Loucy (cell line): Measurements from ENCODE around the gene TNNI3K.

Experiments
- H2AFZ ChIP-seq: fragments of 200-600 bp; sonication (generic); 2 replicates; pipeline ENCODE4 v1.6.0; 2016; ENCODE audit warnings: antibody characterized with exemption, mild to moderate bottlenecking, low read length, moderate library complexity
- H3F3A ChIP-seq: fragments of 200-600 bp; 2 replicates; pipeline ENCODE4 v1.6.0; 2016; ENCODE audit warnings: antibody characterized with exemption, low read depth, mild to moderate bottlenecking
- H3K27me3 ChIP-seq: fragments of 200-600 bp; sonication (generic); 2 replicates; pipeline ENCODE4 v1.6.1; 2014; ENCODE audit warnings: low read length, mild to moderate bottlenecking; ENCODE audit not compliant: insufficient read depth, poor library complexity, severe bottlenecking
- H3K36me3 ChIP-seq: fragments of 200-600 bp; sonication (generic); 2 replicates; pipeline ENCODE4 v1.6.1; 2016; ENCODE audit warnings: low read length; ENCODE audit not compliant: insufficient read depth
- H3K4me1 ChIP-seq: fragments of 200-600 bp; sonication (generic); 2 replicates; pipeline ENCODE4 v1.5.1; 2014; ENCODE audit warnings: low read length, mild to moderate bottlenecking; ENCODE audit not compliant: insufficient read depth, poor library complexity, severe bottlenecking
- H3K4me2 ChIP-seq: fragments of 200-600 bp; sonication (generic); 2 replicates; pipeline ENCODE4 v1.6.0; 2014; ENCODE audit warnings: antibody characterized with exemption, low read length, low read depth, mild to moderate bottlenecking; ENCODE audit not compliant: poor library complexity, severe bottlenecking
- H3K4me3 ChIP-seq: fragments of 200-600 bp; sonication (generic); 2 replicates; pipeline ENCODE4 v1.5.1; 2014; ENCODE audit warnings: low read length, mild to moderate bottlenecking, mixed read lengths; ENCODE audit not compliant: poor library complexity, severe bottlenecking
- H3K79me2 ChIP-seq: fragments of 200-600 bp; sonication (generic); 2 replicates; pipeline ENCODE4 v1.6.1; 2014; ENCODE audit warnings: low read length; ENCODE audit not compliant: insufficient read depth
- H3K9ac ChIP-seq: fragments of 200-600 bp; sonication (generic); 2 replicates; pipeline ENCODE4 v1.6.0; 2014; ENCODE audit warnings: mild to moderate bottlenecking, low read depth, low read length, moderate library complexity; ENCODE audit not compliant: poor library complexity, severe bottlenecking
- H3K9me2 ChIP-seq: fragments of 200-600 bp; sonication (generic); replicated peaks from 2 replicates; pipeline ENCODE4 v1.6.1; 2016; ENCODE audit warnings: low read depth, low read length, mixed read lengths
- H3K9me3 ChIP-seq: fragments of 200-600 bp; sonication (generic); 2 replicates; pipeline ENCODE4 v1.6.1; 2014; ENCODE audit warnings: mild to moderate bottlenecking, antibody characterized with exemption, low read length, low read depth; ENCODE audit not compliant: insufficient read depth
- H4K20me1 ChIP-seq: fragments of 200-600 bp; sonication (generic); 2 replicates; pipeline ENCODE4 v1.6.0; 2014; ENCODE audit warnings: antibody characterized with exemption, low read length, mild to moderate bottlenecking; ENCODE audit not compliant: insufficient read depth, poor library complexity, severe bottlenecking
- EZH2phosphoT487 ChIP-seq: fragments of 200-600 bp; IDR thresholded peaks from 2 replicates; pipeline ENCODE4 v1.6.1; 2018; ENCODE audit warnings: antibody characterized with exemption, mild to moderate bottlenecking, moderate library complexity, borderline replicate concordance
- TF ChIP-seq, protein P1 (sequence below): fragments of 200-600 bp; sonication (generic); conservative IDR thresholded peaks from 2 replicates; pipeline ENCODE4 v1.5.1; 2014; ENCODE audit warnings: mild to moderate bottlenecking, antibody characterized with exemption, low read length

The TNNI3K gene, protein sequence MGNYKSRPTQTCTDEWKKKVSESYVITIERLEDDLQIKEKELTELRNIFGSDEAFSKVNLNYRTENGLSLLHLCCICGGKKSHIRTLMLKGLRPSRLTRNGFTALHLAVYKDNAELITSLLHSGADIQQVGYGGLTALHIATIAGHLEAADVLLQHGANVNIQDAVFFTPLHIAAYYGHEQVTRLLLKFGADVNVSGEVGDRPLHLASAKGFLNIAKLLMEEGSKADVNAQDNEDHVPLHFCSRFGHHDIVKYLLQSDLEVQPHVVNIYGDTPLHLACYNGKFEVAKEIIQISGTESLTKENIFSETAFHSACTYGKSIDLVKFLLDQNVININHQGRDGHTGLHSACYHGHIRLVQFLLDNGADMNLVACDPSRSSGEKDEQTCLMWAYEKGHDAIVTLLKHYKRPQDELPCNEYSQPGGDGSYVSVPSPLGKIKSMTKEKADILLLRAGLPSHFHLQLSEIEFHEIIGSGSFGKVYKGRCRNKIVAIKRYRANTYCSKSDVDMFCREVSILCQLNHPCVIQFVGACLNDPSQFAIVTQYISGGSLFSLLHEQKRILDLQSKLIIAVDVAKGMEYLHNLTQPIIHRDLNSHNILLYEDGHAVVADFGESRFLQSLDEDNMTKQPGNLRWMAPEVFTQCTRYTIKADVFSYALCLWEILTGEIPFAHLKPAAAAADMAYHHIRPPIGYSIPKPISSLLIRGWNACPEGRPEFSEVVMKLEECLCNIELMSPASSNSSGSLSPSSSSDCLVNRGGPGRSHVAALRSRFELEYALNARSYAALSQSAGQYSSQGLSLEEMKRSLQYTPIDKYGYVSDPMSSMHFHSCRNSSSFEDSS

DNA sequence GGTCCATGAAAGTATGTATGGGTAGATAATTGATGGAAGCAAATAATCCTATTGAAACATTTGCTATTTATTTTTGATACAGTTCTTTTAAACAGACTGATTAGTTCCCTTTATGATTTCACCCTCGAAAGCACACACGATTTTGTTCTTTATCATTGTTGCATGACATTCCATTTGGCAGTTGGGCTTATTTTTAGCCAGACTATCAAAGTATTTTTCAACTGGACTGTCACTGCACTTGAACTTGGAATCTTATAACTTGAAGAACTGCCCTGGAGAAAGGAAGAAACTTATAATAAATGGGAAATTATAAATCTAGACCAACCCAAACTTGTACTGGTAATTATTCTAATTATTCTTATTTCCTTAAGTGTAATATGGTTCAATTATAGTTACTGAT lies at the start of gene TNNI3K:
Gene TNNI3K (plus strand): TSS at position 235 of the 400 bp plus-strand sequence. CDS start 65 bp downstream, at position 300.
- no peaks in the 10 kb centered on the region for H3F3A ChIP-seq
- no peaks in the 10 kb centered on the region for H4K20me1 ChIP-seq
- H2AFZ ChIP-seq: no peak within 1 kb of the TSS
- H3K27me3 ChIP-seq: no peaks in the 10 kb centered on the region
- H3K9me2 ChIP-seq: no peaks in the 10 kb centered on the region
- H3K36me3 ChIP-seq: no peaks in the 10 kb centered on the region
- no peaks in the 10 kb centered on the region for H3K79me2 ChIP-seq
- H3K9ac ChIP-seq: no peak within 1 kb of the TSS
- no peaks in the 10 kb centered on the region for H3K4me1 ChIP-seq
- no peaks in the 10 kb centered on the region for H3K9me3 ChIP-seq
- no peak within 1 kb of the TSS for H3K4me3 ChIP-seq
- no peak within 1 kb of the TSS for H3K4me2 ChIP-seq
- TF ChIP-seq, protein P1, sequence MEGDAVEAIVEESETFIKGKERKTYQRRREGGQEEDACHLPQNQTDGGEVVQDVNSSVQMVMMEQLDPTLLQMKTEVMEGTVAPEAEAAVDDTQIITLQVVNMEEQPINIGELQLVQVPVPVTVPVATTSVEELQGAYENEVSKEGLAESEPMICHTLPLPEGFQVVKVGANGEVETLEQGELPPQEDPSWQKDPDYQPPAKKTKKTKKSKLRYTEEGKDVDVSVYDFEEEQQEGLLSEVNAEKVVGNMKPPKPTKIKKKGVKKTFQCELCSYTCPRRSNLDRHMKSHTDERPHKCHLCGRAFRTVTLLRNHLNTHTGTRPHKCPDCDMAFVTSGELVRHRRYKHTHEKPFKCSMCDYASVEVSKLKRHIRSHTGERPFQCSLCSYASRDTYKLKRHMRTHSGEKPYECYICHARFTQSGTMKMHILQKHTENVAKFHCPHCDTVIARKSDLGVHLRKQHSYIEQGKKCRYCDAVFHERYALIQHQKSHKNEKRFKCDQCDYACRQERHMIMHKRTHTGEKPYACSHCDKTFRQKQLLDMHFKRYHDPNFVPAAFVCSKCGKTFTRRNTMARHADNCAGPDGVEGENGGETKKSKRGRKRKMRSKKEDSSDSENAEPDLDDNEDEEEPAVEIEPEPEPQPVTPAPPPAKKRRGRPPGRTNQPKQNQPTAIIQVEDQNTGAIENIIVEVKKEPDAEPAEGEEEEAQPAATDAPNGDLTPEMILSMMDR: no peak
- TF ChIP-seq EZH2phosphoT487: no peak

DNA sequence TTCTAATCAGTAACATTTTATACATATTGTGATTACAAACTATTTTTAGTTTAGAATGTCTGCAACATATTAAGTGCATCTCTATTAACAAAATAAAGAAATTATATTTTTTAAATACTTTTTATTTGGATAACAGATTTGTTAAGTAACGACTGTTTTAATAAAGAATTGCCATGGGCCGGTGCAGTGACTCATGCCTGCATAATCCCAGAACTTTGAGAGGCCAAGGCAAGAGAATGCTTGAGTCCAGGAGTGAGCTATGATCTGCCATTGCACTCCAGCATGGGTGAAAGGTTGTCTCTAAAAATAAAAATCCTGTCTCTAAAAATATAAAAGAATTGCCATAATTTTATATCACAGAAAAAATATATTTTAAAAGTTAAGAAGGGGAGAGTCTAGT lies 41.3 kb upstream of the TNNI3K start:
- Histone ChIP-seq H3K4me2 (no peak overlapping the region), H3F3A (no peaks in the 10 kb centered on the region), H3K9me3 (no peaks in the 10 kb centered on the region), H3K79me2 (no peaks in the 10 kb centered on the region), H3K36me3 (no peaks in the 10 kb centered on the region), H2AFZ (no peak overlapping the region), H3K4me3 (no peak overlapping the region), H3K4me1 (peaks cover 8% of the 10 kb centered on the region), H4K20me1 (no peaks in the 10 kb centered on the region), H3K9ac (no peak overlapping the region), H3K27me3 (no peaks in the 10 kb centered on the region), H3K9me2 (no peaks in the 10 kb centered on the region)
- TF ChIP-seq, protein P1: no peak
- TF ChIP-seq EZH2phosphoT487: no peak

DNA sequence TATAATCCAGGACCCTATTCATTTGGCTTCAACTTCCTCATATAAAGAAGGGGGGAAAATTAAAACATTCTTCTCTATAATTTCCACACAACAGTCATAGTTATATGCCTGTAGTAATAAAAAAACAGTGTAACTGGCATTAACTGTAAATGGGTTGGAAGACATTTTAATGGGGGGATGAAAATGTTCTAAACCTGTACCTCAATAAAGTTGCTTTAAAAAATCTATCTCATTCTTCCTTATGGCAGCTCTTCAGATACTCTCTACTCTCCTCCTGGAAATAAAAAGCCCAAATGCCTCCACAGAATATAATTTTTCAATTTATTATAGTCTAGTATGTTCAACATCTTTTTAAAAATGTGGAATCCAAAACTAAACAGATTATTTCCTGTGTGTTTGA lies 39.8 kb upstream of the TNNI3K start:
- Histone ChIP-seq H2AFZ (no peak overlapping the region; the same call in 1 of the 2 replicates), H3K9ac (no peak overlapping the region), H3K79me2 (no peaks in the 10 kb centered on the region), H3K27me3 (no peaks in the 10 kb centered on the region), H4K20me1 (no peaks in the 10 kb centered on the region), H3K9me2 (no peaks in the 10 kb centered on the region), H3K4me3 (no peak overlapping the region), H3K4me1 (peaks cover 16% of the 10 kb centered on the region), H3F3A (no peaks in the 10 kb centered on the region), H3K9me3 (no peaks in the 10 kb centered on the region), H3K36me3 (no peaks in the 10 kb centered on the region), H3K4me2 (no peak overlapping the region)
- TF ChIP-seq EZH2phosphoT487: no peak
- TF ChIP-seq, protein P1: no peak
